ENCODE data around the gene ADRA2C.

Gene ADRA2C

GRCh38 chr4:3741217-3742011 lies 24.8 kb upstream of the ADRA2C start:
- Histone ChIP-seq H2BK15ac (ENCODE audit: low read depth, poor library complexity, severe bottlenecking) (no peak overlapping the region), H3K4me1 (ENCODE audit: control insufficient read depth, insufficient read depth, low read depth, low read length) (no peaks in the 10 kb centered on the region), H2AK5ac (ENCODE audit: low read length, severe bottlenecking) (no peak overlapping the region), H2BK5ac (ENCODE audit: low read depth, low read length, poor library complexity, severe bottlenecking) (no peak overlapping the region), H4K91ac (ENCODE audit: low read length) (no peak overlapping the region), H3K23ac (ENCODE audit: low read length in 2 of 2) (no peak overlapping the region), H2BK120ac (ENCODE audit: low read depth, low read length) (no peak overlapping the region), H3K27me3 (ENCODE audit: control insufficient read depth in 1 of 2, insufficient read depth in 1 of 2, low read length in 2 of 2) (peaks cover 0 to 72% of the 10 kb centered on the region in 2 experiments), H4K8ac (ENCODE audit: low read length) (no peak overlapping the region), H3K27ac (ENCODE audit: low read length, poor library complexity, severe bottlenecking) (no peak overlapping the region), H3K9ac (ENCODE audit: low read length) (no peak overlapping the region), H3K9me3 (ENCODE audit: control insufficient read depth, low read length) (peaks cover 14% of the 10 kb centered on the region), H3K79me1 (replicated peaks; ENCODE audit: low read length, poor library complexity, severe bottlenecking) (no peaks in the 10 kb centered on the region), H3K4ac (ENCODE audit: low read depth in 1 of 2, low read length in 2 of 2) (no peak overlapping the region), H3K36me3 (ENCODE audit: control insufficient read depth in 1 of 2, insufficient read depth in 2 of 2, low read depth in 1 of 2, low read length in 2 of 2) (no peaks in the 10 kb centered on the region), H3K18ac (ENCODE audit: low read depth in 1 of 2, low read length in 2 of 2) (no peak overlapping the region), H2AFZ (ENCODE audit: low read depth, low read length) (no peak overlapping the region), H2BK12ac (ENCODE audit: low read length in 2 of 2) (no peak overlapping the region), H3K14ac (ENCODE audit: low read length in 2 of 2) (no peak overlapping the region), H3K4me2 (ENCODE audit: low read length, poor library complexity, severe bottlenecking) (no peak overlapping the region), H3K4me3 (ENCODE audit: insufficient read depth in 1 of 2, low read depth in 1 of 2, low read length in 2 of 2) (no peak overlapping the region)
- 76% methylated on average over 14 of the region's 19 CpGs for WGBS
- DNase-seq = no peak

DNA sequence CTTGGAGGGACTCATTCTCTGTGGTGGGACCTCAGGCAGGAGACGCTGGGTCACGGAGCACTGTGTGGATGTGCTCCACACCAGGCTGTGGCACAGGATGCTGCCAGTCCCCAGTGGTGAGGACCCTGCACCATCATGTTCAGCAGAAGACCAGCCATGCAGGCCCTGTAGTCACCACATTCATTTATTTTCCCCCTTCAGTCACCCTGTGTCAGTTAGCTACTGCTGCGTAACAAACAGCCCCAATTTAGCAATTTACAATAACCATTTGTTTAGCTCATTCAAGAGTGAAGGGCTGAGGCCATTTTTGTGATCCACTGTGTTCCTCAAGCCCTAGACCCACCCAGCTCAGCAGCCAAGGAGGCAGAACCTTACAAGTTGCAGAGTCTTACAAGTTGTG lies 23.6 kb upstream of the ADRA2C start:
- Histone ChIP-seq H3K4me1 (ENCODE audit: control insufficient read depth, insufficient read depth, low read depth, low read length) (peaks cover 2% of the 10 kb centered on the region), H3K4ac (ENCODE audit: low read depth in 1 of 2, low read length in 2 of 2) (no peak overlapping the region), H3K4me3 (ENCODE audit: insufficient read depth in 1 of 2, low read depth in 1 of 2, low read length in 2 of 2) (no peak overlapping the region), H3K18ac (ENCODE audit: low read depth in 1 of 2, low read length in 2 of 2) (no peak overlapping the region), H3K9me3 (ENCODE audit: control insufficient read depth, low read length) (peaks cover 14% of the 10 kb centered on the region), H3K79me1 (replicated peaks; ENCODE audit: low read length, poor library complexity, severe bottlenecking) (no peaks in the 10 kb centered on the region), H3K27me3 (ENCODE audit: control insufficient read depth in 1 of 2, insufficient read depth in 1 of 2, low read length in 2 of 2) (peaks cover 8 to 71% of the 10 kb centered on the region in 2 experiments), H3K14ac (ENCODE audit: low read length in 2 of 2) (no peak overlapping the region), H2BK120ac (ENCODE audit: low read depth, low read length) (no peak overlapping the region), H3K4me2 (ENCODE audit: low read length, poor library complexity, severe bottlenecking) (no peak overlapping the region), H3K36me3 (ENCODE audit: control insufficient read depth in 1 of 2, insufficient read depth in 2 of 2, low read depth in 1 of 2, low read length in 2 of 2) (no peaks in the 10 kb centered on the region), H3K9ac (ENCODE audit: low read length) (no peak overlapping the region), H2BK5ac (ENCODE audit: low read depth, low read length, poor library complexity, severe bottlenecking) (no peak overlapping the region), H4K91ac (ENCODE audit: low read length) (no peak overlapping the region), H4K8ac (ENCODE audit: low read length) (no peak overlapping the region), H2AFZ (ENCODE audit: low read depth, low read length) (no peak overlapping the region), H3K23ac (ENCODE audit: low read length in 2 of 2) (no peak overlapping the region), H2BK12ac (ENCODE audit: low read length in 2 of 2) (no peak overlapping the region), H2AK5ac (ENCODE audit: low read length, severe bottlenecking) (no peak overlapping the region), H3K27ac (ENCODE audit: low read length, poor library complexity, severe bottlenecking) (no peak overlapping the region), H2BK15ac (ENCODE audit: low read depth, poor library complexity, severe bottlenecking) (no peak overlapping the region)
- WGBS = 73% methylated on average over 3 of the region's 3 CpGs
- no peak for DNase-seq

DNA sequence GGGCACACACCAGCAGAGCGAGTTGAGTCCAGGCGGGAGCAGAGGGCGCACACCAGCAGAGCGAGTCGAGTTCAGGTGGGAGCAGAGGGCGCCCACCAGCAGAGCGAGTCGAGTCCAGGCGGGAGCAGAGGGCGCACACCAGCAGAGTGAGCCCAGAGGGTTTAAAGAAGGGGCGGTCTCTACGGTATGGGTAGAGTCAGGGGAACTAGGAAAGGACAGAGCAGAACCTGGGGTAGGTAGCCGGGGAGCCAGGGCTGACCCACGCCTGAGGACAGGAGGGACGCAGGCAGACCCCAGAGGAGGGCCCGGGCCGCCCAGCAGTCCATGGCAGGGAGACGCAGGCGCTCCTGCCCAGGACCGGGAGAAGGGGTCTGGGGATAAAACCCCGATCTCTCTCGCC lies 22.0 kb upstream of the ADRA2C start:
- H3K9me3 ChIP-seq (ENCODE audit: control insufficient read depth, low read length) = peaks cover 14% of the 10 kb centered on the region
- no peaks in the 10 kb centered on the region for H3K79me1 ChIP-seq (replicated peaks; ENCODE audit: low read length, poor library complexity, severe bottlenecking)
- no peak for DNase-seq
- H3K4me2 ChIP-seq (ENCODE audit: low read length, poor library complexity, severe bottlenecking) = no peak overlapping the region
- no peak overlapping the region for H3K9ac ChIP-seq (ENCODE audit: low read length)
- no peak overlapping the region for H3K27ac ChIP-seq (ENCODE audit: low read length, poor library complexity, severe bottlenecking)
- no peak overlapping the region for H2BK120ac ChIP-seq (ENCODE audit: low read depth, low read length)
- H3K4ac ChIP-seq (ENCODE audit: low read depth in 1 of 2, low read length in 2 of 2) = no peak overlapping the region
- H3K27me3 ChIP-seq (ENCODE audit: control insufficient read depth in 1 of 2, insufficient read depth in 1 of 2, low read length in 2 of 2) = peaks cover 12 to 83% of the 10 kb centered on the region in 2 experiments
- no peak overlapping the region for H3K18ac ChIP-seq (ENCODE audit: low read depth in 1 of 2, low read length in 2 of 2)
- H2BK5ac ChIP-seq (ENCODE audit: low read depth, low read length, poor library complexity, severe bottlenecking) = no peak overlapping the region
- 80% methylated on average over 20 of the region's 22 CpGs for WGBS
- no peak overlapping the region for H3K14ac ChIP-seq (ENCODE audit: low read length in 2 of 2)
- no peak overlapping the region for H4K8ac ChIP-seq (ENCODE audit: low read length)
- peaks cover 2% of the 10 kb centered on the region for H3K4me1 ChIP-seq (ENCODE audit: control insufficient read depth, insufficient read depth, low read depth, low read length)
- H2AK5ac ChIP-seq (ENCODE audit: low read length, severe bottlenecking) = no peak overlapping the region
- no peak overlapping the region for H2BK12ac ChIP-seq (ENCODE audit: low read length in 2 of 2)
- no peak overlapping the region for H3K23ac ChIP-seq (ENCODE audit: low read length in 2 of 2)
- no peak overlapping the region for H2BK15ac ChIP-seq (ENCODE audit: low read depth, poor library complexity, severe bottlenecking)
- no peak overlapping the region for H2AFZ ChIP-seq (ENCODE audit: low read depth, low read length)
- H4K91ac ChIP-seq (ENCODE audit: low read length) = no peak overlapping the region
- no peaks in the 10 kb centered on the region for H3K36me3 ChIP-seq (ENCODE audit: control insufficient read depth in 1 of 2, insufficient read depth in 2 of 2, low read depth in 1 of 2, low read length in 2 of 2)
- H3K4me3 ChIP-seq (ENCODE audit: insufficient read depth in 1 of 2, low read depth in 1 of 2, low read length in 2 of 2) = no peak overlapping the region

GRCh38 chr4:3744901-3745300 lies 21.3 kb upstream of the ADRA2C start:
- no peak overlapping the region for H3K18ac ChIP-seq (ENCODE audit: low read depth in 1 of 2, low read length in 2 of 2)
- no peak for DNase-seq
- no peak overlapping the region for H2BK120ac ChIP-seq (ENCODE audit: low read depth, low read length)
- H3K4me2 ChIP-seq (ENCODE audit: low read length, poor library complexity, severe bottlenecking) = no peak overlapping the region
- H3K4me3 ChIP-seq (ENCODE audit: insufficient read depth in 1 of 2, low read depth in 1 of 2, low read length in 2 of 2) = no peak overlapping the region
- H3K4me1 ChIP-seq (ENCODE audit: control insufficient read depth, insufficient read depth, low read depth, low read length) = peaks cover 2% of the 10 kb centered on the region
- no peak overlapping the region for H4K8ac ChIP-seq (ENCODE audit: low read length)
- no peak overlapping the region for H2BK5ac ChIP-seq (ENCODE audit: low read depth, low read length, poor library complexity, severe bottlenecking)
- H3K14ac ChIP-seq (ENCODE audit: low read length in 2 of 2) = no peak overlapping the region
- no peaks in the 10 kb centered on the region for H3K36me3 ChIP-seq (ENCODE audit: control insufficient read depth in 1 of 2, insufficient read depth in 2 of 2, low read depth in 1 of 2, low read length in 2 of 2)
- WGBS = 55% methylated on average over 9 of the region's 14 CpGs
- no peak overlapping the region for H2AFZ ChIP-seq (ENCODE audit: low read depth, low read length)
- H3K23ac ChIP-seq (ENCODE audit: low read length in 2 of 2) = no peak overlapping the region
- no peak overlapping the region for H4K91ac ChIP-seq (ENCODE audit: low read length)
- H2BK15ac ChIP-seq (ENCODE audit: low read depth, poor library complexity, severe bottlenecking) = no peak overlapping the region
- H3K27ac ChIP-seq (ENCODE audit: low read length, poor library complexity, severe bottlenecking) = no peak overlapping the region
- peaks cover 12 to 88% of the 10 kb centered on the region in 2 experiments for H3K27me3 ChIP-seq (ENCODE audit: control insufficient read depth in 1 of 2, insufficient read depth in 1 of 2, low read length in 2 of 2)
- H2AK5ac ChIP-seq (ENCODE audit: low read length, severe bottlenecking) = no peak overlapping the region
- H2BK12ac ChIP-seq (ENCODE audit: low read length in 2 of 2) = no peak overlapping the region
- no peaks in the 10 kb centered on the region for H3K79me1 ChIP-seq (replicated peaks; ENCODE audit: low read length, poor library complexity, severe bottlenecking)
- peaks cover 14% of the 10 kb centered on the region for H3K9me3 ChIP-seq (ENCODE audit: control insufficient read depth, low read length)
- no peak overlapping the region for H3K4ac ChIP-seq (ENCODE audit: low read depth in 1 of 2, low read length in 2 of 2)
- no peak overlapping the region for H3K9ac ChIP-seq (ENCODE audit: low read length)

All from mesenchymal stem cell (in vitro differentiated cells and primary cell).